GM23248 (cell line): ENCODE results near the gene WASHC3.

Experiments
- EZH2 ChIP-seq: fragments of 200-600 bp; sonication (generic); IDR thresholded peaks from 2 replicates; pipeline ENCODE4 v1.6.1; 2018; ENCODE audit warnings: antibody characterized with exemption, mild to moderate bottlenecking; ENCODE audit not compliant: insufficient read depth, poor library complexity, severe bottlenecking
- EZH2phosphoT487 ChIP-seq: fragments of 200-600 bp; sonication (generic); IDR thresholded peaks from 2 replicates; pipeline ENCODE4 v1.6.1; 2018; ENCODE audit warnings: antibody characterized with exemption, moderate library complexity, mild to moderate bottlenecking, low read depth; ENCODE audit not compliant: insufficient read depth

- TF ChIP-seq EZH2 (no peak), EZH2phosphoT487 (0 out of 2 replicates have a peak, but pooled peaks have one; percentile 63)
Measured at GRCh38 chr12:102033991-102034745, 27.6 kb downstream of the WASHC3 start.
